ENCODE data around the gene KCNMA1.

KCNMA1 gene

GRCh38 chr10:77090381-77091356 is 546.9 kb downstream of the KCNMA1 start:
- DNase-seq (ENCODE audit: low read depth): no peak
- TF ChIP-seq, protein P1, sequence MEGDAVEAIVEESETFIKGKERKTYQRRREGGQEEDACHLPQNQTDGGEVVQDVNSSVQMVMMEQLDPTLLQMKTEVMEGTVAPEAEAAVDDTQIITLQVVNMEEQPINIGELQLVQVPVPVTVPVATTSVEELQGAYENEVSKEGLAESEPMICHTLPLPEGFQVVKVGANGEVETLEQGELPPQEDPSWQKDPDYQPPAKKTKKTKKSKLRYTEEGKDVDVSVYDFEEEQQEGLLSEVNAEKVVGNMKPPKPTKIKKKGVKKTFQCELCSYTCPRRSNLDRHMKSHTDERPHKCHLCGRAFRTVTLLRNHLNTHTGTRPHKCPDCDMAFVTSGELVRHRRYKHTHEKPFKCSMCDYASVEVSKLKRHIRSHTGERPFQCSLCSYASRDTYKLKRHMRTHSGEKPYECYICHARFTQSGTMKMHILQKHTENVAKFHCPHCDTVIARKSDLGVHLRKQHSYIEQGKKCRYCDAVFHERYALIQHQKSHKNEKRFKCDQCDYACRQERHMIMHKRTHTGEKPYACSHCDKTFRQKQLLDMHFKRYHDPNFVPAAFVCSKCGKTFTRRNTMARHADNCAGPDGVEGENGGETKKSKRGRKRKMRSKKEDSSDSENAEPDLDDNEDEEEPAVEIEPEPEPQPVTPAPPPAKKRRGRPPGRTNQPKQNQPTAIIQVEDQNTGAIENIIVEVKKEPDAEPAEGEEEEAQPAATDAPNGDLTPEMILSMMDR (IDR thresholded peaks at IDR 0.05; ENCODE audit: control insufficient read depth, extremely low read depth, insufficient read depth): no peak

DNA sequence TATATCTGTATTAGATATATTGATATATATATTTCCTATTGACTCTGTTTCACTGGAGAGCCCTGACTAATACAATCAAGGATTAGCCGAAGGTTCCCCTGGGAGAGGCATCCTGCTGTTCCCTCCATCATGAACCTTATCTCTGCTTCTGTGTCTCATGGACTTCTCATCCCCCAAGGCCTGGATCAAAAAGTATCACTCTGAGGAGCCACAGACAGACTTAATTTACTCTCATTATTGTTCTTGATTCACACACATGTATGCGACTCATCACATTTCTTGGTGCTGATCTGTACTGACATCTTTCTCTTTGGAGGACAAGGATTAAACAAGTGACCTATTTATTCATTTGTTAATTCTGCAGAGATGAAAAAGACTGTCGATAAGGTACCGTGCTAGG is 550.2 kb downstream of the KCNMA1 start:
- no peak for DNase-seq (ENCODE audit: low read depth)
- TF ChIP-seq, protein P1 (IDR thresholded peaks at IDR 0.05; ENCODE audit: control insufficient read depth, extremely low read depth, insufficient read depth): no peak
- no peak overlapping the region for H3K4me3 ChIP-seq (ENCODE audit: low read depth, low read length)

More at GRCh38 chr10:77090381-77091356, 546.9 kb downstream of the KCNMA1 start:
- no peak overlapping the region for H3K4me3 ChIP-seq (ENCODE audit: low read depth, low read length)

- TF ChIP-seq, protein P1 (IDR thresholded peaks at IDR 0.05; ENCODE audit: control insufficient read depth, extremely low read depth, insufficient read depth): no peak
These were observed 551.5 kb downstream of the KCNMA1 start for GRCh38 chr10:77086081-77086480.

DNA sequence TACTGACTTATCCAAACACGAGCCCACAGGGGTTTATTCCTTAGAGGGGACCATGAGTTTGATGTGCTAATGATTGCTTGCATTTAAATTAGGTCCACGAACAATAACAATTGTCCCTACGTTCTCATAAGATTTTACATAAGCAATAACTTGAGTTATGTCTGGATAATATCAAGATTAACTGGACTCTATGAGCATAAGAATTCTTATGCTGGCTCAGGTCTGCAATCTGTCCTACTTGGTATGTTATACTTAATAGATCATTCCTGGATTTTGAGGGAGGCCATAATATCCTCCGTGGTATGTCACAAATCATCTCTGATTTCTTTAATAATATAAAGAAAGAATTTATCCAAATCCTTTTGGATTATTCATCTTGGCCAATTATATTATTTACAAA is 552.3 kb downstream of the KCNMA1 start:
- H3K4me3 ChIP-seq (ENCODE audit: low read depth, low read length): no peak overlapping the region
- DNase-seq (ENCODE audit: low read depth): no peak
- TF ChIP-seq, protein P1 (IDR thresholded peaks at IDR 0.05; ENCODE audit: control insufficient read depth, extremely low read depth, insufficient read depth): no peak

More at GRCh38 chr10:77086081-77086480, 551.5 kb downstream of the KCNMA1 start:
- DNase-seq (ENCODE audit: low read depth): no peak
- H3K4me3 ChIP-seq (ENCODE audit: low read depth, low read length): no peak overlapping the region

DNA sequence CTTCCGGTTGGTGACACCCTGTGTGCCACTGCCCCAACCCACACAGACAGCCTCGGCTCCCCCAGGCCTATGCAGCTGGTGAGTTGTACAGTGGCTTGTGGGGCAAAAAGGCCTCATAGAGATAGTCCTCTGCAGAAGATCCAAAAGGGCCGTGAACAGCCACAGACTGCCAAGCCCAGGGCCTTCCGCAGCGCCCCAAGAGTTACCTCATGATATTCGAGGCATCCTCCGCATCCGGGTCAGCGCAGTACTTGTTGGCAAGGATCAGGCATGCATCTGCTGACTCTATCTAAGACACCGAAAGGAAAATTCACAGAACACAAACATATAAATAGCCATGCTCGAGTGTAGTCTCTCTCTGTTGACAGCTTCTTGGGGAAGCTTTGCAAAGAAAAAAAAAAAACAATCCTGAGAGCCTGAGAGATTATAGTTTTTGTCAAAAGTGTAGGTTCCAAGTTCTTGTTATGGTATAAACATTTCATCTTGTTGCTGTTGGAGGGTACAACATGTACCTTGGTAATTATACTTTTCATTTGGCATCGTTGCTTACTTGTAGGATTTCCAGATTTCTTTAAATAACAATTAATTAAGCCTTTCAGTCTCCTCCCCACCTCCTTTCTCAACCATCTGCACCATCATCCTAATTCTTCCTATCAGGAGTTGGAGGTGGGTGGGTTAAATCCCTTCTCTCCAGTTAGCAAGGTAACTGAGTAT is 553.0 kb downstream of the KCNMA1 start:
- no peak overlapping the region for H3K4me3 ChIP-seq (ENCODE audit: low read depth, low read length)
- DNase-seq (ENCODE audit: low read depth): no peak
- TF ChIP-seq, protein P1 (IDR thresholded peaks at IDR 0.05; ENCODE audit: control insufficient read depth, extremely low read depth, insufficient read depth): no peak

GRCh38 chr10:77082601-77083252 is 554.9 kb downstream of the KCNMA1 start:
- TF ChIP-seq, protein P1 (IDR thresholded peaks at IDR 0.05; ENCODE audit: control insufficient read depth, extremely low read depth, insufficient read depth): 0 out of 2 replicates have a peak, but pooled peaks have one; percentile 15
- DNase-seq (ENCODE audit: low read depth): no peak
- no peak overlapping the region for H3K4me3 ChIP-seq (ENCODE audit: low read depth, low read length)

All from LNCaP clone FGC (cell line).